Loucy (cell line): ENCODE data around the gene TRUB2.

Source experiments
- H2AFZ ChIP-seq: fragments of 200-600 bp; sonication (generic); 2 replicates; pipeline ENCODE4 v1.6.0; 2016; ENCODE audit warnings: antibody characterized with exemption, mild to moderate bottlenecking, low read length, moderate library complexity
- H3F3A ChIP-seq: fragments of 200-600 bp; 2 replicates; pipeline ENCODE4 v1.6.0; 2016; ENCODE audit warnings: antibody characterized with exemption, low read depth, mild to moderate bottlenecking
- H3K27me3 ChIP-seq: fragments of 200-600 bp; sonication (generic); 2 replicates; pipeline ENCODE4 v1.6.1; 2014; ENCODE audit warnings: low read length, mild to moderate bottlenecking; ENCODE audit not compliant: insufficient read depth, poor library complexity, severe bottlenecking
- H3K36me3 ChIP-seq: fragments of 200-600 bp; sonication (generic); 2 replicates; pipeline ENCODE4 v1.6.1; 2016; ENCODE audit warnings: low read length; ENCODE audit not compliant: insufficient read depth
- H3K4me1 ChIP-seq: fragments of 200-600 bp; sonication (generic); 2 replicates; pipeline ENCODE4 v1.5.1; 2014; ENCODE audit warnings: low read length, mild to moderate bottlenecking; ENCODE audit not compliant: insufficient read depth, poor library complexity, severe bottlenecking
- H3K4me2 ChIP-seq: fragments of 200-600 bp; sonication (generic); 2 replicates; pipeline ENCODE4 v1.6.0; 2014; ENCODE audit warnings: antibody characterized with exemption, low read length, low read depth, mild to moderate bottlenecking; ENCODE audit not compliant: poor library complexity, severe bottlenecking
- H3K4me3 ChIP-seq: fragments of 200-600 bp; sonication (generic); 2 replicates; pipeline ENCODE4 v1.5.1; 2014; ENCODE audit warnings: low read length, mild to moderate bottlenecking, mixed read lengths; ENCODE audit not compliant: poor library complexity, severe bottlenecking
- H3K79me2 ChIP-seq: fragments of 200-600 bp; sonication (generic); 2 replicates; pipeline ENCODE4 v1.6.1; 2014; ENCODE audit warnings: low read length; ENCODE audit not compliant: insufficient read depth
- H3K9ac ChIP-seq: fragments of 200-600 bp; sonication (generic); 2 replicates; pipeline ENCODE4 v1.6.0; 2014; ENCODE audit warnings: mild to moderate bottlenecking, low read depth, low read length, moderate library complexity; ENCODE audit not compliant: poor library complexity, severe bottlenecking
- H3K9me2 ChIP-seq: fragments of 200-600 bp; sonication (generic); replicated peaks from 2 replicates; pipeline ENCODE4 v1.6.1; 2016; ENCODE audit warnings: low read depth, low read length, mixed read lengths
- H3K9me3 ChIP-seq: fragments of 200-600 bp; sonication (generic); 2 replicates; pipeline ENCODE4 v1.6.1; 2014; ENCODE audit warnings: mild to moderate bottlenecking, antibody characterized with exemption, low read length, low read depth; ENCODE audit not compliant: insufficient read depth
- H4K20me1 ChIP-seq: fragments of 200-600 bp; sonication (generic); 2 replicates; pipeline ENCODE4 v1.6.0; 2014; ENCODE audit warnings: antibody characterized with exemption, low read length, mild to moderate bottlenecking; ENCODE audit not compliant: insufficient read depth, poor library complexity, severe bottlenecking
- CTCF ChIP-seq: fragments of 200-600 bp; sonication (generic); conservative IDR thresholded peaks from 2 replicates; pipeline ENCODE4 v1.5.1; 2014; ENCODE audit warnings: mild to moderate bottlenecking, antibody characterized with exemption, low read length
- EZH2phosphoT487 ChIP-seq: fragments of 200-600 bp; IDR thresholded peaks from 2 replicates; pipeline ENCODE4 v1.6.1; 2018; ENCODE audit warnings: antibody characterized with exemption, mild to moderate bottlenecking, moderate library complexity, borderline replicate concordance

The TRUB2 gene

GRCh38 chr9:128257086-128257825 lies 65.0 kb downstream of the TRUB2 start:
- Histone ChIP-seq H3K4me1 (no peaks in the 10 kb centered on the region), H3K27me3 (no peaks in the 10 kb centered on the region), H3K4me3 (no peak overlapping the region), H3K36me3 (peaks cover 9% of the 10 kb centered on the region; the same call in 1 of the 2 replicates), H3K9me3 (no peaks in the 10 kb centered on the region), H4K20me1 (no peaks in the 10 kb centered on the region), H3K79me2 (no peaks in the 10 kb centered on the region), H3K4me2 (no peak overlapping the region), H3K9ac (no peak overlapping the region), H3F3A (no peaks in the 10 kb centered on the region), H3K9me2 (no peaks in the 10 kb centered on the region), H2AFZ (no peak overlapping the region)
- TF ChIP-seq CTCF (no peak), EZH2phosphoT487 (no peak)
